ENCODE data around the gene NDUFV2.

DNA sequence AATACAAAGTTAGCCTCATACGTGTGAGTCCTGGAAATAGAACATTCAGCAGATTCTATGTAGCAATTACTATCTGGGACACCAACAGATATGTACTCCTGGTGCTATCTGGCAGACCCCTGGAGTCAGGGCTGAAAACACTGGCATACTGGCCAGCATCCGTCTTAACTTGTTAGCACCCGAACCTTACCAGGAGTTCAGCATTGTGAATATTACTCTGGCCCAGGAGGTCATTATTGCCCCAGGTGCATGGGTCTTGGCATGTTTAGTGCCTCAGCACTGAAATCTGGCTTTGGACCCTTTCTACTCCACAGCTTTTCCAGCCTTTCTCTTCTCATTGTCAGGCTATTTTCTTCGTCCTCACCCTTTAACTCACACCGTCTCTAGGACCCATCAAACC is 11.9 kb upstream of the NDUFV2 start:
- TF ChIP-seq, protein P1, sequence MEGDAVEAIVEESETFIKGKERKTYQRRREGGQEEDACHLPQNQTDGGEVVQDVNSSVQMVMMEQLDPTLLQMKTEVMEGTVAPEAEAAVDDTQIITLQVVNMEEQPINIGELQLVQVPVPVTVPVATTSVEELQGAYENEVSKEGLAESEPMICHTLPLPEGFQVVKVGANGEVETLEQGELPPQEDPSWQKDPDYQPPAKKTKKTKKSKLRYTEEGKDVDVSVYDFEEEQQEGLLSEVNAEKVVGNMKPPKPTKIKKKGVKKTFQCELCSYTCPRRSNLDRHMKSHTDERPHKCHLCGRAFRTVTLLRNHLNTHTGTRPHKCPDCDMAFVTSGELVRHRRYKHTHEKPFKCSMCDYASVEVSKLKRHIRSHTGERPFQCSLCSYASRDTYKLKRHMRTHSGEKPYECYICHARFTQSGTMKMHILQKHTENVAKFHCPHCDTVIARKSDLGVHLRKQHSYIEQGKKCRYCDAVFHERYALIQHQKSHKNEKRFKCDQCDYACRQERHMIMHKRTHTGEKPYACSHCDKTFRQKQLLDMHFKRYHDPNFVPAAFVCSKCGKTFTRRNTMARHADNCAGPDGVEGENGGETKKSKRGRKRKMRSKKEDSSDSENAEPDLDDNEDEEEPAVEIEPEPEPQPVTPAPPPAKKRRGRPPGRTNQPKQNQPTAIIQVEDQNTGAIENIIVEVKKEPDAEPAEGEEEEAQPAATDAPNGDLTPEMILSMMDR (IDR thresholded peaks at IDR 0.05), result no peak
- no peak for TF ChIP-seq POLR2A (IDR thresholded peaks at IDR 0.05)

All from stomach (tissue), 4 donors.